HG03066 (cell line): Measurements from ENCODE around the gene GALNTL6.

ENCODE experiments used
- ATAC-seq: cut with Tn5 transposase; IDR thresholded peaks from one replicate; pipeline ENCODE4 v1.9.1; 2021; ENCODE audit warnings: low read depth; ENCODE audit not compliant: unreplicated experiment

The GALNTL6 gene

GRCh38 chr4:173088144-173088543, 1274.9 kb downstream of the GALNTL6 start:
- no peak for ATAC-seq
